ENCODE data around the gene GAS1. TPM values are rescaled to one million over a fixed set of nuclear protein-coding genes. Genes with fewer than 3 reads are reported as not detected.

Gene GAS1
- total RNA-seq, 4 donors from 2014 or later: 15.6 to 50.4 (median 29.0) TPM

DNA sequence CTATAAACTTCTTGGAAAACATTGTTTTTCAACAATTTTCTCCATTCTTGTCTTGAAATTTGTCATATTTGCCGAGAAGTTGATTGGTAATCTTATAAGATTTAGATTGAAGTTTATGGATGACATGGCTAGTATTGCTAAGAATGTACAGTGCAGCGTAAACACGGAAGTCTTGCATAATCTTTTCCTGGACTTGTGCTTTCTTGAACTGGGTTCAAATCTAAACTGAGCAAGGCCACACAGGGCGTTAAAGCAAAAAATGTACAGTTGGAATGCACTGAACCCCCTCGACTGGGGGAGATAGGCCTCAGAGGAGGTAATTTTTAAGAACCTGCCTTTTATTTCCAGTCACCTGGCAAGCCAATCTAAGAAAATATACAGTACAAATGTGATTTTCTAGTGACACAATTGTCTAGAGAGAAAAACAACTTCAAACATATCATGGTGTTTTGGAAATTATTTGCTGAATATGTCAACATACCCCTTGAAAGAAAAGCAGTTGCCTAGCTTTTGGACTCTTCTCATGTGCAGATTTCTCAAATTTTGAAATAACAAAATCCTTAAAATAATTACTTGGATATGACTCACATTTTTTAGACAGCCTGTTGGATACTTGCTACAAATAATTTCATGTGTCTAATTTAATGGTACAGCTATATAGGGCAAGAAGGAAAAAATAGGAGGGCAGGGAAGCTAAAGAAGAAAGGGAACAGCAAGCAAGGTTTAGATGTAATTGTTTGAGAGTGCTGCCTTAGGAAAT lies 18.5 kb upstream of the GAS1 start:
- Histone ChIP-seq H3K4me1 (no peaks in the 10 kb centered on the region), H3K9me3 (no peaks in the 10 kb centered on the region), H3K27ac (no peak overlapping the region), H3K27me3 (peaks cover 0 to under 1% (median 0%) of the 10 kb centered on the region in 3 donors), H3K4me3 (no peak overlapping the region), H3K36me3 (no peaks in the 10 kb centered on the region)
- ATAC-seq (peak in 1 of 2 donors; percentile 37), DNase-seq (no peak)
- in situ Hi-C loops (cut with MboI; ENCODE audit: low sequenced_read_pairs in 4 of 4) (loop anchor here in 2 of 4 donors (25.0 kb wide), 2 partner anchors 96 to 346 kb away; no protein-coding TSS in a partner anchor), intact Hi-C loops (cut with DNase I; ENCODE audit: low total_unique reads) (no loop called here)
- TF ChIP-seq, protein P1, sequence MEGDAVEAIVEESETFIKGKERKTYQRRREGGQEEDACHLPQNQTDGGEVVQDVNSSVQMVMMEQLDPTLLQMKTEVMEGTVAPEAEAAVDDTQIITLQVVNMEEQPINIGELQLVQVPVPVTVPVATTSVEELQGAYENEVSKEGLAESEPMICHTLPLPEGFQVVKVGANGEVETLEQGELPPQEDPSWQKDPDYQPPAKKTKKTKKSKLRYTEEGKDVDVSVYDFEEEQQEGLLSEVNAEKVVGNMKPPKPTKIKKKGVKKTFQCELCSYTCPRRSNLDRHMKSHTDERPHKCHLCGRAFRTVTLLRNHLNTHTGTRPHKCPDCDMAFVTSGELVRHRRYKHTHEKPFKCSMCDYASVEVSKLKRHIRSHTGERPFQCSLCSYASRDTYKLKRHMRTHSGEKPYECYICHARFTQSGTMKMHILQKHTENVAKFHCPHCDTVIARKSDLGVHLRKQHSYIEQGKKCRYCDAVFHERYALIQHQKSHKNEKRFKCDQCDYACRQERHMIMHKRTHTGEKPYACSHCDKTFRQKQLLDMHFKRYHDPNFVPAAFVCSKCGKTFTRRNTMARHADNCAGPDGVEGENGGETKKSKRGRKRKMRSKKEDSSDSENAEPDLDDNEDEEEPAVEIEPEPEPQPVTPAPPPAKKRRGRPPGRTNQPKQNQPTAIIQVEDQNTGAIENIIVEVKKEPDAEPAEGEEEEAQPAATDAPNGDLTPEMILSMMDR (IDR thresholded peaks at IDR 0.05 in 4 of 5, conservative IDR thresholded peaks at IDR 0.05 in 1 of 5): no peak
- no peak for TF ChIP-seq POLR2A (IDR thresholded peaks at IDR 0.05)

DNA sequence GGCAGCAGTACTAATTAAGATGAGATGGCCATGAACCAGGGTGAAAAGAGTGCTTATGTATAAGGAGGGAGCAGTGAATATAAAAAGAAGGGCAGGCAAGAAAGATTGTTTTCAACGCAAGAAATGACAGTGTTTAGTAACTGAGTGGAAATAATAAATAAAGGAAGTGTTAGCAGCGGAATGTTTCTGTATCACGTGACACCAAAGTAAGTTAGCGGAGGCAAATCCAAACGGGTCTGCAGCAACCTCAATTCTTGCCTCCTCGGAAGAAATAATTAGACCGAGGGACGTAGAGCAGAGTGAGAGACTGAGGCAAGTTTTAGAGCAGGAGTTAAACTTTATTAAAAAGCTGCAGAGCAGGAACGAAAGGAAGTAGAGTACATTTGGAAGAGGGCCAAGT lies 15.4 kb upstream of the GAS1 start:
- DNase-seq (no peak), ATAC-seq (no peak)
- in situ Hi-C loops (cut with MboI; ENCODE audit: low sequenced_read_pairs in 4 of 4): loop anchor here in 2 of 4 donors (25.0 kb wide), 2 partner anchors 100 to 350 kb away; no protein-coding TSS in a partner anchor
- intact Hi-C loops (cut with DNase I; ENCODE audit: low total_unique reads): no loop called here
- no peaks in the 10 kb centered on the region for H3K36me3 ChIP-seq
- TF ChIP-seq POLR2A (IDR thresholded peaks at IDR 0.05): no peak
- TF ChIP-seq, protein P1 (IDR thresholded peaks at IDR 0.05 in 4 of 5, conservative IDR thresholded peaks at IDR 0.05 in 1 of 5): no peak
- no peak overlapping the region for H3K4me3 ChIP-seq
- H3K27ac ChIP-seq: no peak overlapping the region
- H3K4me1 ChIP-seq: no peaks in the 10 kb centered on the region
- no peaks in the 10 kb centered on the region for H3K9me3 ChIP-seq
- H3K27me3 ChIP-seq: peaks cover 0 to 2% (median 0%) of the 10 kb centered on the region in 3 donors

DNA sequence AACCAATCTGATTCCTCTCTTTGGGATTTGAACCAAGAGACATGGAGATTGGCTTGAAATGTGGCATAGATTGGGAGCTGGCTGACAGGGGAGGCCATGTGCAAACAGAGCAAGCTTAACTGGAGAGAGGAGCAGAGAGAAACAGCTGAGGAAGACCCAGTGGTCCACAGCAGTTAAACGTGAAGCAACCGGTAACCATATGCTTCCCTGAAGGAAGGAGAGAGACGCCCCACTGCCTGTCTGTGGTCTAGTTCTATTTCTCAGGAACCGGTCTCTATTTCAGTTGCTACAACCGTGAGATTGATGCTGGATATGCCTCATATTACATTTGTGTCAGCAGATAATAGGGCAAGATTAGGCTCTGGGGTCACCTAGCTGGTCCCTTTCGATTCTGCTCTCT lies 13.6 kb upstream of the GAS1 start:
- intact Hi-C loops (cut with DNase I; ENCODE audit: low total_unique reads): no loop called here

DNA sequence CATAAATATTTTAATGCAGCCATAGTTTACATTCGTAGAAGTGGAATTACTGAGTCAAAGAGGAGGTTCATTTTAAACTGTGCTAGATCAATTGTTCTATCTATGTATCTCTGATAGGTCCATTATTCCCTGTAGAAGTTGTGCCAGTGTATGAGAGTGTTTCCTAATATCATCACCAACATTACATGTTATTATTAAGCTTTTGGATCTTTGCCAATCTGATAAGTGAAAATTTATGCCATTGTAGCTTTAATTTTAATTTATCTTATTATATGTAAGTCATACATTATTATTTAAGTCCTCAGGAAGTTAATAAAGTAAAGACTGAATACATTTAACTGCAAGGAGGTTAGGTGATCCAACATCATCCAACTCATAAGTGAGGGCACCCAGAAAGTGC lies 10.9 kb upstream of the GAS1 start:
- peaks cover 0 to 2% (median 0%) of the 10 kb centered on the region in 3 donors for H3K27me3 ChIP-seq

More for the DNA sequence above, 13.6 kb upstream of the GAS1 start:
- Histone ChIP-seq H3K27ac (no peak overlapping the region), H3K9me3 (no peaks in the 10 kb centered on the region), H3K4me1 (no peaks in the 10 kb centered on the region), H3K4me3 (no peak overlapping the region), H3K36me3 (no peaks in the 10 kb centered on the region), H3K27me3 (peaks cover 0 to 2% (median 0%) of the 10 kb centered on the region in 3 donors)
- TF ChIP-seq POLR2A (IDR thresholded peaks at IDR 0.05): no peak
- TF ChIP-seq, protein P1 (IDR thresholded peaks at IDR 0.05 in 4 of 5, conservative IDR thresholded peaks at IDR 0.05 in 1 of 5): no peak
- in situ Hi-C loops (cut with MboI; ENCODE audit: low sequenced_read_pairs in 4 of 4): loop anchor here in 2 of 4 donors (25.0 kb wide), 2 partner anchors 101 to 351 kb away; no protein-coding TSS in a partner anchor
- DNase-seq (no peak), ATAC-seq (no peak)

More for the DNA sequence above, 10.9 kb upstream of the GAS1 start:
- DNase-seq (no peak), ATAC-seq (no peak)
- no peaks in the 10 kb centered on the region for H3K9me3 ChIP-seq
- intact Hi-C loops (cut with DNase I; ENCODE audit: low total_unique reads) (no loop called here), in situ Hi-C loops (cut with MboI; ENCODE audit: low sequenced_read_pairs in 4 of 4) (loop anchor here in 2 of 4 donors (25.0 kb wide), 2 partner anchors 104 to 354 kb away; no protein-coding TSS in a partner anchor)
- TF ChIP-seq, protein P1 (IDR thresholded peaks at IDR 0.05 in 4 of 5, conservative IDR thresholded peaks at IDR 0.05 in 1 of 5): no peak
- no peak for TF ChIP-seq POLR2A (IDR thresholded peaks at IDR 0.05)
- no peak overlapping the region for H3K4me3 ChIP-seq
- no peaks in the 10 kb centered on the region for H3K4me1 ChIP-seq
- no peak overlapping the region for H3K27ac ChIP-seq
- H3K36me3 ChIP-seq: no peaks in the 10 kb centered on the region

Measured in gastrocnemius medialis (tissue), 4 donors.